K562 (cell line): Measurements from ENCODE around the gene EMD. TPM values are rescaled to one million over a fixed set of nuclear protein-coding genes. Genes with fewer than 3 reads are reported as not detected.

Source experiments
- ATAC-seq: fragments of 200-7000 bp; cut with Tn5 transposase; 3 replicates; pipeline ENCODE4 v1.9.1; 2020; ENCODE audit warnings: moderate library complexity
- BruUV-seq: library from RNA; stranded (reverse); fragments of 400-500 nt; replicated peaks from 2 replicates; lab custom pipeline; 2021; lab: Mats Ljungman, UMichigan
- CTCF ChIA-PET: fragments of 300-600 bp; formaldehyde crosslinking; extraction: SDS; loops from one replicate; lab custom pipeline; 2021; ENCODE audit warnings: low intra/inter-chr PET ratio; lab: Yijun Ruan, JAX
- POLR2A ChIA-PET: fragments of 300-600, 350-650 bp; sonication (Branson Sonifier 250); formaldehyde crosslinking; extraction: SDS; loops from one replicate; lab custom pipeline; 2021; ENCODE audit warnings: antibody characterized with exemption, inconsistent platforms; lab: Yijun Ruan, JAX
- DNase-seq, 4 experiments: peaks; one replicate each; pipeline versions ENCODE4 v3.0.0 to v3.0.0-alpha.2; 2011 to 2018; ENCODE audit warnings: low spot score in 3 of 4, mixed read lengths in 3 of 4; ENCODE audit errors: extremely low read depth in 1 of 4
- FAIRE-seq: peaks from 2 replicates; lab custom pipeline; 2011; peaks lifted over from hg19 to GRCh38; lab: Jason Lieb, UNC
- H2AFZ ChIP-seq: 2 replicates; pipeline ENCODE4 v1.6.0; 2011; ENCODE audit warnings: low read depth, low read length, control low read depth, inconsistent platforms
- H3K27ac ChIP-seq: fragments of 200-600 bp; 3 replicates; pipeline ENCODE4 v1.8.0; 2011; ENCODE audit warnings: low read depth, mild to moderate bottlenecking, control low read depth, inconsistent platforms, low read length, moderate library complexity, mixed read lengths; ENCODE audit errors: extremely low read depth
- H3K27me3 ChIP-seq, 2 experiments: fragments of 300-600 bp in 1 of 2; 2 replicates in 1 of 2; 3 replicates in 1 of 2; pipeline versions ENCODE4 v1.6.0 to v1.8.0; 2011; ENCODE audit warnings: inconsistent platforms in 2 of 2, low read length in 2 of 2, mild to moderate bottlenecking in 1 of 2, mixed read lengths in 1 of 2, moderate library complexity in 1 of 2; ENCODE audit not compliant: control insufficient read depth in 2 of 2, insufficient read depth in 2 of 2
- H3K36me3 ChIP-seq: fragments of 300-600 bp; 3 replicates; pipeline ENCODE4 v1.8.0; 2011; ENCODE audit warnings: mild to moderate bottlenecking, low read length, inconsistent platforms; ENCODE audit not compliant: control insufficient read depth, insufficient read depth
- H3K4me1 ChIP-seq, 2 experiments: fragments of 200-600 bp in 1 of 2; replicated peaks in 1 of 2; 2 replicates in 1 of 2; 3 replicates in 1 of 2; pipeline versions ENCODE4 v1.5.1 to v1.8.0; 2011; ENCODE audit warnings: inconsistent platforms in 2 of 2, low read length in 2 of 2, mild to moderate bottlenecking in 1 of 2, mixed read lengths in 1 of 2, moderate library complexity in 1 of 2; ENCODE audit not compliant: control insufficient read depth in 2 of 2, insufficient read depth in 2 of 2
- H3K4me2 ChIP-seq: 2 replicates; pipeline ENCODE4 v1.6.1; 2011; ENCODE audit warnings: low read length, control low read depth, inconsistent platforms, mixed read lengths; ENCODE audit not compliant: insufficient read depth
- H3K4me3 ChIP-seq: fragments of 200-600 bp; sonication (generic), shearing (Covaris generic); 2 replicates; pipeline ENCODE4 v1.5.1; 2016; ENCODE audit warnings: control low read depth, inconsistent platforms
- H3K79me2 ChIP-seq: fragments of 200-600 bp; 3 replicates; pipeline ENCODE4 v1.8.0; 2011; ENCODE audit warnings: low read length, inconsistent platforms; ENCODE audit not compliant: control insufficient read depth, insufficient read depth
- H3K9ac ChIP-seq, 2 experiments: 2 replicates each; pipeline versions ENCODE4 v1.6.0 to v1.6.1; 2011; ENCODE audit warnings: low read depth in 2 of 2, low read length in 2 of 2, control low read depth in 1 of 2, inconsistent platforms in 1 of 2, mild to moderate bottlenecking in 1 of 2, mixed read lengths in 1 of 2; ENCODE audit not compliant: insufficient read depth in 1 of 2
- H3K9me1 ChIP-seq: one replicate; pipeline ENCODE4 v1.6.0; 2011; ENCODE audit warnings: inconsistent platforms, mild to moderate bottlenecking, low read length, moderate library complexity; ENCODE audit not compliant: control insufficient read depth, insufficient read depth
- H3K9me3 ChIP-seq: replicated peaks from 2 replicates; pipeline ENCODE4 v1.5.1; 2011; ENCODE audit warnings: low read depth, low read length, inconsistent platforms; ENCODE audit not compliant: control insufficient read depth, insufficient read depth
- H4K20me1 ChIP-seq: replicated peaks from 2 replicates; pipeline ENCODE4 v1.6.1; 2011; ENCODE audit warnings: low read length, inconsistent platforms, mixed read lengths; ENCODE audit not compliant: control insufficient read depth, insufficient read depth
- CXXC5 ChIP-seq: fragments of 250-450 bp; sonication (Bioruptor Pico); IDR thresholded peaks from 2 replicates; pipeline ENCODE4 v1.8.0; 2022; ENCODE audit warnings: inconsistent platforms, mild to moderate bottlenecking, moderate library complexity
- HNRNPL ChIP-seq: fragments of 200-400 bp; formaldehyde crosslinking; IDR thresholded peaks from 2 replicates; pipeline ENCODE4 v1.6.1; 2017; ENCODE audit warnings: low read depth, mild to moderate bottlenecking, low read length
- SAFB2 ChIP-seq: fragments of 200-400 bp; formaldehyde crosslinking; IDR thresholded peaks from 2 replicates; pipeline ENCODE4 v1.6.1; 2018; ENCODE audit warnings: borderline replicate concordance, low read length, low read depth, moderate library complexity; ENCODE audit not compliant: severe bottlenecking
- UBTF ChIP-seq, 2 experiments: IDR thresholded peaks; 2 replicates each; pipeline ENCODE4 v1.6.1; 2012; ENCODE audit warnings: improper control_type of control experiment in 2 of 2, low read depth in 2 of 2, low read length in 2 of 2, borderline replicate concordance in 1 of 2
- ZFP1 ChIP-seq: fragments of 450-650 bp; formaldehyde crosslinking; IDR thresholded peaks from 2 replicates; pipeline ENCODE4 v1.4.0; 2020; ENCODE audit warnings: mild to moderate bottlenecking, mixed read lengths
- ZNF639 ChIP-seq, 2 experiments: fragments of 200-800 bp in 1 of 2; sonication (Bioruptor generic) in 1 of 2; sonication (generic) in 1 of 2; formaldehyde crosslinking in 1 of 2; IDR thresholded peaks in 1 of 2; conservative IDR thresholded peaks in 1 of 2; 2 replicates each; pipeline versions ENCODE4 v1.5.0 to v1.6.1; 2016 to 2020; ENCODE audit warnings: missing compliant biosample characterization in 1 of 2, missing genetic modification characterization in 1 of 2, missing genetic modification reagents in 1 of 2
- WGBS: fragments of 100-300 bp; shearing (Covaris generic); methylation state at CpG from one replicate; pipeline ENCODE4 v1.1.6; 2016; ENCODE audit warnings: low coverage, mixed read lengths; ENCODE audit not compliant: insufficient coverage; ENCODE audit errors: missing lambda C conversion rate; 5-methylcytosine and 5-hydroxymethylcytosine counted together
- in situ Hi-C: fragments of 300-500 bp; cut with MboI; formaldehyde crosslinking; loops from 4 replicates; pipeline ENCODE4 v1.15.0; 2018; ENCODE audit warnings: inconsistent platforms, mixed read lengths
- intact Hi-C: fragments of 100-400 bp; cut with micrococcal nuclease; formaldehyde crosslinking; loops from 2 replicates; pipeline ENCODE4 v1.14.2; 2022
- polyA plus RNA-seq, 8 experiments: library from polyadenylated mRNA; depleted of rRNA in 4 of 8; stranded (reverse) in 5 of 8; unstranded in 3 of 8; fragments of >200 nt; fragmentation: Nextera tagmentation in 2 of 8; fragmentation: Illumina TruSeq in 1 of 8; extraction: Ambion mirVana in 2 of 8; extraction: Trizol in 1 of 8; gene quantifications; 2 replicates each; pipeline versions ENCODE4 v1.2.1 to v1.2.3, GENCODE V29; 2011 to 2014; ENCODE audit warnings: inconsistent platforms in 1 of 8, missing spikeins in 1 of 8
- total RNA-seq, 7 experiments: library from RNA; depleted of rRNA in 6 of 7; stranded (reverse); fragments of >200 nt in 6 of 7; fragmentation: Illumina TruSeq in 2 of 7; extraction: Trizol in 2 of 7; gene quantifications; 2 replicates each; pipeline versions ENCODE4 v1.2.1 to v1.2.3, GENCODE V29; 2011 to 2021; ENCODE audit warnings: low replicate concordance in 1 of 7

The EMD gene
- total and polyA plus RNA-seq, 9 of the 15 experiments (the other 6 are each of a cell fraction or from before 2014, with no cell fraction given), result 2.3 to 206 (median 61.9) TPM

GRCh38 chrX:154371789-154372300 lies 7.2 kb upstream of the EMD start:
- peaks cover 18 to 80% of the 10 kb centered on the region in 2 experiments for H3K4me1 ChIP-seq

More at GRCh38 chrX:154371789-154372300, 7.2 kb upstream of the EMD start:
- intact Hi-C loops (loop anchor here (5.0 to 10.0 kb wide), 2 partner anchors 123 to 445 kb away; partner anchors contain the start of gene SLC10A3), in situ Hi-C loops (loop anchor here (10.0 kb wide), 1 partner anchor 163 kb away; no protein-coding TSS in a partner anchor)
- TF ChIP-seq ZNF639 (CRISPR knock-in tag; conservative IDR thresholded peaks at IDR 0.05 in 1 of 2, IDR thresholded peaks at IDR 0.05 in 1 of 2), result 0 out of 4 replicates have a peak, but pooled peaks of 1 of the 2 experiments have one; percentile 15
- TF ChIP-seq UBTF (IDR thresholded peaks at IDR 0.05; ENCODE audit: borderline replicate concordance in 1 of 2, low read depth in 2 of 2, low read length in 2 of 2), result 0 out of 4 replicates have a peak, but pooled peaks of 1 of the 2 experiments have one; percentile 30
- no peak for TF ChIP-seq CXXC5 (CRISPR knock-in tag)
- TF ChIP-seq ZFP1 (CRISPR knock-in tag), result no peak
- no peak for TF ChIP-seq SAFB2
- peak; percentile 88 for TF ChIP-seq HNRNPL
- H3K79me2 ChIP-seq, result peaks cover 42% of the 10 kb centered on the region
- no peak for DNase-seq
- H3K4me2 ChIP-seq, result peak overlapping the region; percentile 67; the same call in 1 of the 2 replicates
- FAIRE-seq, result no peak
- CTCF ChIA-PET, result interaction anchor here (4.5 kb wide), 1 partner anchor 163 kb away, joined by 63 read pairs; no protein-coding TSS in a partner anchor
- no TSS peak for BruUV-seq
- peak overlapping the region; percentile 89 for H3K4me3 ChIP-seq
- ATAC-seq, result peak; percentile 1; the same call in 2 of the 3 replicates
- H3K27me3 ChIP-seq, result no peaks in the 10 kb centered on the region
- no peaks in the 10 kb centered on the region for H3K9me3 ChIP-seq
- peak overlapping the region; percentile 47 to 90; a peak in 3 of 4 replicates for H3K9ac ChIP-seq
- H4K20me1 ChIP-seq, result no peaks in the 10 kb centered on the region; the same call in 1 of the 2 replicates
- no peaks in the 10 kb centered on the region for H3K9me1 ChIP-seq
- no peak overlapping the region for H2AFZ ChIP-seq
- H3K27ac ChIP-seq, result peak overlapping the region; percentile 52; the same call in 1 of the 3 replicates
- H3K36me3 ChIP-seq, result peaks cover 20% of the 10 kb centered on the region; the same call in 2 of the 3 replicates
- 26% methylated on average over 15 of the region's 43 CpGs for WGBS
- POLR2A ChIA-PET, result no interaction called here
